GM21528 (cell line): ENCODE data around the gene FRY.

ENCODE experiments used
- ATAC-seq: cut with Tn5 transposase; IDR thresholded peaks from one replicate; pipeline ENCODE4 v1.9.1; 2021; ENCODE audit warnings: mild to moderate bottlenecking, moderate library complexity; ENCODE audit not compliant: unreplicated experiment, low FRiP score

Gene FRY

DNA sequence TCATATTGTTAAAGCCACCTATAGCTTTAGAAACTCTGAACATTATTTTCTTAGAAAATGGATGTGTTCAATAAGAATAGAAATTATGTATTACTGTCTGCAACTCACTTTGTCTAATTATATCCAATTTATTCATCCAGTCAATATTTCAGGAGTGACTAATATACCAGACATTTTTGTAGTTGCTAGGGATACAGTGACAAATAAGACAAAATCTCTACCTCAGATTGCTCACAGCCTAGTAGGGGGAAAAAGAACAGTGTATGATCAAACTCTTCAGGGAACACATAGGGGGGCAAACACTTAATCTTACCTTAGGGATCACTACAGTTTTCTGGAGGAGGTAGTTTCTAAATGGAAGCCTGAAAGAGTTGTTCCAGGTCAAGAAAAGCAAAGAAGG, 292.3 kb downstream of the FRY start:
- ATAC-seq = no peak

DNA sequence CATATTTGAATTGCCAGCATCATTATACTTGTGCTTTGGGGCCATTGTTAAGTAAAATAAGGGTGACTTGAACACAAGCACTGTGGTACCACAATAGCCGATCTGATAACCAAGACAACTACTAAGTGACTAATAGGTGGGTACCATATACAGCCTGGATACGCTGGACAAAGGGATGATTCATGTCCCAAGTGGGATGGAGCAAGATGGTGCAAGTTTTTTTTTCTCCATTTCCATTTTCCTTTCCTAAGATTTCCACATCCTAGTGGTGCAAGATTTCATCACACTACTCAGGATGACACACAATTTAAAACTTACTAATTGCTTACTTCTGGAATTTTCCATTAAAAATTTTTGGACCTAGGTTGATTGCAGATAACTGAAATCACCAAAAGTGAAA, 298.9 kb downstream of the FRY start:
- ATAC-seq = no peak

DNA sequence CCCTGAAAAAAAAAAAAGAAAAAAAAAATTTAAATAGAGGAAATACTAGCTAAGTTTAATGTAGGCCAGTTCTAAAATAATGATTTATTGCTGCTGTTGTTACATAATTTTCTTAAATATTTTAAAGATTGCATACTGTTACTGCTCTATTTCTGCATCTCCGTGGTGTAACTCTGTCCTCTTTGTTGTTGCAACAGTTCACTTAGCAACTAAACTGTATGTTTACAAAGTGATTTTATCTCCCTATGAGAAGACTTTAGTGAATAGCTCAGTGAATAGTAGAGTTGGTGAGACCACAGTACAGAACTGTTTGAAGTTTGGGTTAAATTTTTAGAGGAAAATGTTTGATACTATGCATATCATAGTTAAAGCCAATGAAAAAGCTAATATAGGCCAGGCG, 303.1 kb downstream of the FRY start:
- no peak for ATAC-seq

DNA sequence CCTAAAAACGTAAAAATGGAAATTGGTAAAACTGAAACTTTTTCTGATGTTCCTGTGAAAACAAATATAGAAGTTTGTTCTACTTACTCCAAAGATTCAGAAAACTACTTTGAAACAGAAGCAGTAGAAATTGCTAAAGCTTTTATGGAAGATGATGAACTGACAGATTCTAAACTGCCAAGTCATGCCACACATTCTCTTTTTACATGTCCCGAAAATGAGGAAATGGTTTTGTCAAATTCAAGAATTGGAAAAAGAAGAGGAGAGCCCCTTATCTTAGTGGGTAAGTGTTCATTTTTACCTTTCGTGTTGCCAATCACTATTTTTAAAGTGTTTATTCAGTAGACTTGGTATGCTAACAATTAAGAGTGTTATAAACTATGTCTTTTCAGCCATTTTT, 309.3 kb downstream of the FRY start:
- ATAC-seq = no peak

DNA sequence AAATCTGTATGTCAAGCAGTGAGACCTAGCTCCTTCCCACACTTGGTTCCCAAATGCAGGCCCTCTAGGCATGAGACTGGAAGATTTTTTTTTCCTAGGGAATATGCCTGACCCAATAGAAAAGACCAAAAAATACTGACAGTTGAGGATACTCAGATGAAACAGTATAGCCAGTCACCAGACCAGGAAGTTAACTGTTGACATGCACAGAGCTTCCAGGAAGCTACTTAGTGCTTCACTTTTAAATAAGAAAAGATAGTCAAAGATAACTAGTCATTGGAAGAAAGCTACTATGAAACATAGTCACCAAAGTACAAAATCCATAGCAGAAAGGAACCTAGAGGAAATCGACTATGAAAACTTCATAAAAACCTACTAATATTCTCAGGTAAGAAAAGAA, 316.1 kb downstream of the FRY start:
- no peak for ATAC-seq
